Body of pancreas (tissue), 4 donors: ENCODE results near the gene MAP3K20. TPM values are rescaled to one million over a fixed set of nuclear protein-coding genes. Genes with fewer than 3 reads are reported as not detected.

Experiments
- ATAC-seq: fragments of 150-250 bp; one replicate; pipeline ENCODE4 v1.9.1; 2016
- DNase-seq, 4 donors: peaks; one replicate each; pipeline ENCODE4 v3.0.0-alpha.2; 2019
- H3K27ac ChIP-seq, 4 donors: fragments of 200-600 bp; sonication (generic); 1 replicate in 3 of 4; 2 replicates in 1 of 4; pipeline versions ENCODE4 v1.5.1 to v1.6.1; 2016 to 2019; ENCODE audit warnings: mild to moderate bottlenecking in 1 of 4, mixed read lengths in 1 of 4, moderate library complexity in 1 of 4
- H3K27me3 ChIP-seq, 2 donors: fragments of 200-600 bp; sonication (generic); one replicate each; pipeline ENCODE4 v1.6.0; 2016; ENCODE audit warnings: mild to moderate bottlenecking in 1 of 2
- H3K36me3 ChIP-seq, 2 donors: fragments of 200-600 bp; sonication (generic); replicated peaks in 1 of 2; 2 replicates each; pipeline ENCODE4 v1.5.1; 2016; ENCODE audit warnings: low read depth in 2 of 2; ENCODE audit not compliant: insufficient read depth in 1 of 2
- H3K4me1 ChIP-seq: fragments of 200-600 bp; sonication (generic); one replicate; pipeline ENCODE4 v1.6.0; 2016
- H3K4me3 ChIP-seq, 2 donors: fragments of 200-600 bp; sonication (generic); 1 replicate in 1 of 2; 2 replicates in 1 of 2; pipeline ENCODE4 v1.5.1; 2016 to 2019
- H3K9me3 ChIP-seq, 3 donors: fragments of 200-600 bp; sonication (generic); 1 replicate in 2 of 3; 2 replicates in 1 of 3; pipeline ENCODE4 v1.5.1; 2016
- CTCF ChIP-seq, 7 experiments: fragments of 450-650 bp in 4 of 7; fragments of 200-600 bp in 3 of 7; sonication (generic) in 3 of 7; IDR thresholded peaks; one replicate each; pipeline ENCODE4 v1.5.1; 2016 to 2019; ENCODE audit warnings: antibody characterized with exemption in 7 of 7
- POLR2A ChIP-seq, 3 donors: fragments of 450-650 bp; IDR thresholded peaks; one replicate each; pipeline ENCODE4 v1.6.1; 2016; ENCODE audit warnings: antibody characterized with exemption in 3 of 3, mild to moderate bottlenecking in 2 of 3
- WGBS, 2 donors: methylation state at CpG; one replicate each; pipeline ENCODE4 v1.1.5; 2017; 5-methylcytosine and 5-hydroxymethylcytosine counted together
- intact Hi-C: fragments of 100-400 bp; cut with DNase I; formaldehyde crosslinking; loops from one replicate; pipeline ENCODE4 v1.15.1; 2023
- total RNA-seq, 2 donors: library from RNA; depleted of rRNA; stranded (reverse); fragments of >200 nt; gene quantifications; one replicate each; pipeline ENCODE4 v1.1.0, GENCODE V29; 2016

MAP3K20 gene
- total RNA-seq, 2 donors from 2014 or later = 11.5 to 18.7 TPM

DNA sequence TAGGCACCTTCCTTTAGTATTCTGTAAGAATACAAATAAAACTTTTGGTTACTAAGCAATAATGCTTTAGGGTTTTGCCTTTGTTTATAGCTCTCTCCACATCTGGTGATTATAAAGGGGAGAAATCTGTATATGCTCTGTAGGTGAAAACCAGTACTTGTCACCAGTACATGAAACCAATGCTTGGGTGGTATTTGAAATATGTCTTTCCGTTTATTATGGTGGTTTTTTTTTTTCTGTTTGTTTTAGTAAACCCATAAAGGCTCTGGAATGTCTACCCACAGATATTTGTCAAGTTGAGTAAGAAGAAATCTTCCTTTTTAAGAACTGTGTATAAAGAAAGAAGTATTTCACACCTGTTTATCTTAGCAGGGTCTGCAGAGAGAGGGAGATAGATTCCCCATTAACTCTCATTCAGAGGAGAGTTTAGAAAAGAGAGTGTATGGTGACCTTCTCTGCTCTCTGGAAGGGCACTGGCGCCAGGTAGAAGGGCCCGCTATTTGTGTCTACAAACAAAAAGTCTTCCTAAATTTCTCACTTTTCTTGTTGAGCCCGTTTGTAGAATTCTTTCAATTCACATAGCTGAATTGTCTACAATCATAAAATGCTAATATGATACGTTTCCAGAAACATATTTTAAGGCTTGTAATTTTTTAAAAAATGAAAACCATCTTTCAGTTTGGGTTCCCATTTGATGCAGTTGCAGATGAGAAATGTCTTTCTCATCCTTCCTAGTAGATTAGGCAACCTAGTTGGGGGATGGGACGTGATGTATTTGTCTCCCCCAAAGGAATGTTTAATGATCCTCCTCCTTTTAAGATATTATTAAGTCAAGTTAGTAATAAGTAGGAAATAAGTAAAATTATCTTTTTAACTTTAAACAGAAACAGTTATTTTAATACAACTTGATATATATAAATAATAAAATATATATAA, 33.9 kb downstream of the MAP3K20 start:
- 69 to 71% methylated on average over 6 of the region's 6 CpGs for WGBS, 2 donors
- intact Hi-C loops = no loop called here
- ATAC-seq = no peak

GRCh38 chr2:173117678-173118077, 42.0 kb downstream of the MAP3K20 start:
- Histone ChIP-seq H3K27me3 (no peaks in the 10 kb centered on the region), H3K4me1 (peaks cover 7% of the 10 kb centered on the region), H3K4me3 (no peak overlapping the region), H3K36me3 (no peaks in the 10 kb centered on the region), H3K9me3 (no peaks in the 10 kb centered on the region), H3K27ac (no peak overlapping the region)
- no peak for TF ChIP-seq POLR2A (IDR thresholded peaks at IDR 0.05)
- no peak for TF ChIP-seq CTCF (IDR thresholded peaks at IDR 0.05)
- intact Hi-C loops = no loop called here
- no peak for ATAC-seq
- no peak for DNase-seq

More for the DNA sequence above, 33.9 kb downstream of the MAP3K20 start:
- TF ChIP-seq POLR2A (IDR thresholded peaks at IDR 0.05) (no peak), CTCF (IDR thresholded peaks at IDR 0.05) (no peak)
- Histone ChIP-seq H3K9me3 (no peaks in the 10 kb centered on the region), H3K27me3 (no peaks in the 10 kb centered on the region), H3K27ac (peak overlapping the region in 1 of 4 donors; percentile 3), H3K4me3 (no peak overlapping the region), H3K36me3 (no peaks in the 10 kb centered on the region), H3K4me1 (peaks cover 7% of the 10 kb centered on the region)
- no peak for DNase-seq

GRCh38 chr2:173118395-173118794, 42.7 kb downstream of the MAP3K20 start:
- H3K4me1 ChIP-seq = peaks cover 7% of the 10 kb centered on the region
- 96 to 100% methylated on average over 1 of the region's 1 CpG for WGBS, 2 donors
- DNase-seq = no peak
- intact Hi-C loops = no loop called here
- H3K27ac ChIP-seq = no peak overlapping the region
- H3K4me3 ChIP-seq = no peak overlapping the region
- H3K9me3 ChIP-seq = no peaks in the 10 kb centered on the region
- TF ChIP-seq POLR2A (IDR thresholded peaks at IDR 0.05) (no peak), CTCF (IDR thresholded peaks at IDR 0.05) (no peak)
- no peaks in the 10 kb centered on the region for H3K27me3 ChIP-seq
- ATAC-seq = no peak
- H3K36me3 ChIP-seq = no peaks in the 10 kb centered on the region

- TF ChIP-seq POLR2A (IDR thresholded peaks at IDR 0.05) (no peak), CTCF (IDR thresholded peaks at IDR 0.05) (no peak)
- intact Hi-C loops = no loop called here
- no peaks in the 10 kb centered on the region for H3K9me3 ChIP-seq
- peaks cover 7% of the 10 kb centered on the region for H3K4me1 ChIP-seq
- H3K4me3 ChIP-seq = no peak overlapping the region
- H3K27ac ChIP-seq = no peak overlapping the region
- peak; percentile 40 for ATAC-seq
- no peaks in the 10 kb centered on the region for H3K27me3 ChIP-seq
- DNase-seq = peak; percentile 15 to 61 (median 31)
- 53 to 54% methylated on average over 5 of the region's 5 CpGs for WGBS, 2 donors
- no peaks in the 10 kb centered on the region for H3K36me3 ChIP-seq
Measured at GRCh38 chr2:173119069-173119807, 43.6 kb downstream of the MAP3K20 start.
